Lower leg skin (tissue), 3 donors: ENCODE results near the gene DOCK10.

Source experiments
- POLR2A ChIP-seq, 2 donors: fragments of 450-650 bp; IDR thresholded peaks; one replicate each; pipeline ENCODE4 v1.6.1; 2016 to 2017; ENCODE audit warnings: antibody characterized with exemption in 2 of 2, mild to moderate bottlenecking in 1 of 2, moderate library complexity in 1 of 2
- TF ChIP-seq, protein P1 (sequence below), 3 donors: fragments of 450-650 bp; IDR thresholded peaks; one replicate each; pipeline ENCODE4 v1.5.1; 2016; ENCODE audit warnings: antibody characterized with exemption in 3 of 3, mild to moderate bottlenecking in 3 of 3, moderate library complexity in 2 of 3

DNA sequence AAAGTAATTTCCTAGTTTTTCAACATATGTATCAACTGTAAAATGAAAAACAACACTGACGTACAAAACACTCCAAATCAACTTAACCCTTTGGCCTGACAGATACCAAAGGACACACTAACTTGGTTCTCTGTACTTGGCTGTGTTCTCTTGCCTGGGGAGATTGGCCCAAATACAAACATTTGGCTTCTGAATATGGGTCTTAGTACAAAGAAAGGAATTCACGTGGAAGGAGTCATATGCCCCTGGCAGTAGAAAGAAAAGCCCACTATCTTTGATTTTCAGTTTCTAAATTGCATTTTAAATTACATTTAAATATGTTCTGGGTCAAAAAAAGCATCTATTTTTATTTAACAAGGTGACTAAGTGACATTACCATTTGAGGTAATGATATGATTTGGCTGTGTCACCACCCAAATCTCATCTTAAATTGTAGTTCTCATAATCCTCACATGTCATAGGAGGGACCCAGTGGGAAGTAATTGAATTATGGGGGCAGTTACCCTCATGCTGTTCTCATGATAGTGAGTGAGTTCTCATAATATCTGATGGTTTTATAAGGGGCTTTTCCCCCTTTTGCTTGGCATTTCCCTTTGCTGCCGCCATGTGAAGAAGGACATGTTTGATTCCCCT, 172.6 kb downstream of the DOCK10 start:
- TF ChIP-seq, protein P1, sequence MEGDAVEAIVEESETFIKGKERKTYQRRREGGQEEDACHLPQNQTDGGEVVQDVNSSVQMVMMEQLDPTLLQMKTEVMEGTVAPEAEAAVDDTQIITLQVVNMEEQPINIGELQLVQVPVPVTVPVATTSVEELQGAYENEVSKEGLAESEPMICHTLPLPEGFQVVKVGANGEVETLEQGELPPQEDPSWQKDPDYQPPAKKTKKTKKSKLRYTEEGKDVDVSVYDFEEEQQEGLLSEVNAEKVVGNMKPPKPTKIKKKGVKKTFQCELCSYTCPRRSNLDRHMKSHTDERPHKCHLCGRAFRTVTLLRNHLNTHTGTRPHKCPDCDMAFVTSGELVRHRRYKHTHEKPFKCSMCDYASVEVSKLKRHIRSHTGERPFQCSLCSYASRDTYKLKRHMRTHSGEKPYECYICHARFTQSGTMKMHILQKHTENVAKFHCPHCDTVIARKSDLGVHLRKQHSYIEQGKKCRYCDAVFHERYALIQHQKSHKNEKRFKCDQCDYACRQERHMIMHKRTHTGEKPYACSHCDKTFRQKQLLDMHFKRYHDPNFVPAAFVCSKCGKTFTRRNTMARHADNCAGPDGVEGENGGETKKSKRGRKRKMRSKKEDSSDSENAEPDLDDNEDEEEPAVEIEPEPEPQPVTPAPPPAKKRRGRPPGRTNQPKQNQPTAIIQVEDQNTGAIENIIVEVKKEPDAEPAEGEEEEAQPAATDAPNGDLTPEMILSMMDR (IDR thresholded peaks at IDR 0.05): no peak
- TF ChIP-seq POLR2A (IDR thresholded peaks at IDR 0.05): no peak
